SIG-M5 (cell line): Measurements from ENCODE around the gene ROCK2.
A peak's percentile ranks its signal among the peaks of the same experiment; 100 is the strongest.
"Not testable (repeated sequence)": the region's sequence is repeated elsewhere in the genome, so short reads cannot be mapped to it uniquely, and the experiment has no call there.

ENCODE experiments used
- DNase-seq: peaks from one replicate; lab custom pipeline; 2025; lab: John Stamatoyannopoulos, UW

The ROCK2 gene

DNA sequence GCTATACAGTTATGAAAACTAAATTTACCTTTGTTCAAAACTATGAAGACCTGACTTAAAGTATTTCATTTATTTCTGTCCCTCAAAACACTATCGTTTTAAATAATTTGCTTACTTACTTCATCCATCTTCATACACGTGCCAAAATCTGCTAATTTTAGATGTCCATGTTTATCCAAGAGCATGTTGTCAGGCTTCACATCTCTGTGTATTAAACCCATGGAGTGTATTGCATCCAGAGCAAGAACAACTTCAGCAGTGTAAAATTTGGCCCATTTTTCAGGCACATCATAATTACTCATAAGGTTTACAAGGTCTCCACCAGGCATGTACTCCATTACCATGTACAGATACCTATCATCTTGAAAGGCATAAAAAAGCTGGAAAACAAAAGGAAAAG is 108.9 kb downstream of the ROCK2 start:
- no peak for DNase-seq

DNA sequence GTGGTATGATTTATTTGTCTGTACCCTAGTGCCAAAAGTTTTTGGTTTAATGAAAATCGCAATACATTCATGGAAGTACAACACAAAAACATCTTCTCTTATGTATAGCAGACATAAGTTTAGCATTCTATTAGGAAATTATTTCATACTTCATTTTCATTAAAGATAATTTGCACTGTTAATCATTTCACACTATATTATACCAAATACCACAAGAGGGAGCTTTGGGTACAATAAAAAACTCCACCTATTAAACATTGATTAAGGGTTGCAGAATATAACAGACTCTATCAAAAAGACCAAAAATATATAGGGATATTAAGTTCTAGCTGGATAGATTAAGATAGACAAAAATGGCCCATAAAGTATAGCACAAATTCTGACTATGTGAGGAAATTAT is 110.1 kb downstream of the ROCK2 start:
- no peak for DNase-seq

DNA sequence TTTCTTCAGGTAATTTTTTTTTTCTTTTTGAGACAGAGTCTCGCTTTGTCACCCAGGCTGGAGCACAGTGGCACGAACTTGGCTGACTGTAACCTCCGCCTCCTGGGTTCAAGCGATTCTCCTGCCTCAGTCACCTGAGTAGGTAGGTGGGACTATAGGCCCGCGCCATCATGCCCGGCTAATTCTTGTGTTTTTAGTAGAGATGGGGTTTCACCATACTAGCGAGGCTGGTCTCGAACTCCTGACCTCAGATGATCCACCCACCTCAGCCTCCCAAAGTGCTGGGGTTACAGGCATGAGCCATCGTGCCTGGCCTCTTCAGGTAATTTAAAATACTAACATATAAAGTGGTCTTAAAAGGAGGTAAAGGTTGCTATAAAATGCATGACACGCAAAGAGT is 113.2 kb downstream of the ROCK2 start:
- DNase-seq, result not testable (repeated sequence)

DNA sequence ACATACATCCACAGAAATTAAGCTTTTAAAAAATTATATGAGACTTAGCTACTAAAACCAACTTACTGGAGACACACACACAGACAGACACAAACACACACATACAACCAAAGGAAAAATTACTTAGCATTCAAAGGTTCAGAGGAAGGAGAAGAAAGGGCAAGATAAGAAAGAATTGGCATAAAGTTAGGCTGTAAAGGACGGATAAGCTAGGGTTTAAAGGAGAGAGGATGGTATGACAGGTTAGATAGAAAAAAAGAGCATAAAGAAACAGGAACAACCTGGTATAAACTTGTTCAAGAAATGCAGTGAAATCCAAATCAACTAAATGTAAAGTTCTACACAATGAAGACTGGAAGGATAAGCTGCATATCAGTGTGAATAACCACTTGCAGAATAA is 115.7 kb downstream of the ROCK2 start:
- DNase-seq, result no peak

DNA sequence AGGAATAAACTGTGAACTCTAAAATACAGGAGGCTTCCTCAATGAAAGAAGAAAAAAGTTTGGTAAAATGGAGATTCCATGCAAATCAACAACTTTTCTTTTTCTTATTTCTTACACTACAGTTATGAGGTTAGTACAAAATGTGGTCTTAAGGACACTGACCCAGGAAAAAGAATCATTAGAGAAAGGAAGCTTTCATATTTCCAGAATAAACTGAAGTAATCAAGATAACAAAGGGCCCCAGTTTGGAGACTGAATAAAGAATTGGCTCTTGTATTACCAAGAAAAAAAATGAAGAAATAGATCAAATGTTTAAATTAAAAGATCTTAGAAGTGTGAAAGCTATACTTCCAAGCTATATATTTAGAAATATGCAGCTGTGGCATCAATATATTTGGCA is 116.8 kb downstream of the ROCK2 start:
- no peak for DNase-seq

DNA sequence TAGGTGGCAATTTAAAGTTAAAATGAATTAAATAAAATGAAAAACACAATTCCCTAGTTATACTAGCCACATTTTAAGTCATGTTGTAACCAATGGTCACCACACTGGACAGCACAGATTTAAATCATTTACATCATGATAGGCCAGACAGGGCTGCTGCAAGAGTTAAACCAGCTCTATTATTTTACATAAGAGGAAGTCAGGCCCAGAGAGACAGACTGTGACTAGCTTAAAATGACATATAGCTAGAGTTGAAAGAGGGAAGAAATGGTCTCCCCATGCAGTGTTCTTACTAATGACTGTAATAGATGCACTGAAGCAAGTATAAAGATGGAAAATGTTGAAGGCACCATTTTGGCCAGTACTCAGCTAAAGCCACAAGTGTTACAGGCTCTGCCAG is 119.5 kb downstream of the ROCK2 start:
- DNase-seq, result no peak

DNA sequence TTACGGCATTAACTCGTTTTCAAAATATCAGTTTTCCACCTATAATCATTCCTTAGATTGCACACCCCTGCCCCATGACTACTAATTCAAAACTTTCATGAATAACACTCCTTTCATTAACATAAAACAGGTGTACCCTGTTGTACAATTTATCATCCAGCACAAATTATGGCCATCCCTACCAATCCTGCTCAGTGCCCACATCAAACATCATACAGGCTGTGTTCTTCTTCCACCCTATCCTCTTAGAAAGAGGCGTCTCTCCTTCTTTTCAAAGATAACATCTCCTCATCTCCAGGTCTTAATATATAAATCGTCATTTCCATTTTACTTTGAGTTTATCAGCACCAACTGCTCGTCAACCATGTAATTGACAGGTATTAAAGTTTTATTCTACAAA is 121.6 kb downstream of the ROCK2 start:
- DNase-seq, result no peak

DNA sequence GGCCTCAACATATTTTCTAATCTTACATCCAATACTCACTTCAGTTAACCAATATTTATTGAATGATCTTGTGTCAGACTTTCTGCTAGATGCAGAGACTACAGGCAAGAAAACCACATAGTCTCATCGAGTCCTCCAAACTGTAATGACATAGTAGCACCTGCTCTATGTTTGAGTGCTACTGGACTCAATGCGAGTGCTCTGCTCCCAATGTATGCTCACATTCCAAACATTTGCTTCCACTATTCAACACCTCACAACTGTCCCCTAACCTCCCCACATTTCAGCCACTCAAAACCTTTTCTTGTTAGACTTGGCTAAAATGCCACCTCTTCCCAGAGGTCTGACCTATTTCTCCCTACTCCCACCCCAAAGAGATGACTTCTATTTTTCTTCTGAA is 124.0 kb downstream of the ROCK2 start:
- DNase-seq, result no peak

DNA sequence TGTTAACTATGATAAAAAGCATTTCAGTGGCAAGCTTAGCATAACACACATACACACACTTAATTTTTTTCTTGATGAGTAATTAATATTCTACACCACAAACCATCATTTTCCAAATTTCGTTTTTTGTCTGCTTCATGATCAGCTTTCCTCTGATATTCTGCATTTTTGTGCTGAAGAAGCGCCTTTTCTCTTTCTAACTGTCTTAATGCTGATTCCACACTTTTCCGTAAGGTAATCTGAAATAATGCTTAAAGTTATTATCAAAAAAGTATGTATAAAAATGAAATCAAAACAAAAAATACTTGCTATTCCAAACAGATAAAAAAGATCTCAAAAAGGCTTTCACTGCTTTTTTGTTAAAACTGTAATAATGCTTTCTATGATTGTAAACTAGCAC is 129.0 kb downstream of the ROCK2 start:
- no peak for DNase-seq

DNA sequence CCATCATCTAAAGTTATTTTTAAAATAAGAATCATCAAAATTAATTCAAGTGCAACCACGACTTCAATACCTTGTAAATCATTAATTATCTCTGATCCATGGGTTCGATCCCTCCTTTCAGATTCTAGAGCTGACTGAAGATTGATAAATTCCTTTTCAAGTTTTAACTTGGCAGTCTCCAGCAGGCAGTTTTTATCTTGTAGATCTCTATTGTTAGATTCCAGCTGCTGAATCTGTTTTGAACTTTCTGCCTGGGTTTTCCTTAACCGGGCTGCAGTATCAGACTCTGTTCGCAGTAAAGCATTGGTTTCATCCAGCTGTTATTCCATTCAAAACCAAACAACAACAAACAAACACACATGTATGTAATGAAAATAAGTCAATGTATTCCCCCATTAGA is 129.7 kb downstream of the ROCK2 start:
- DNase-seq, result no peak

DNA sequence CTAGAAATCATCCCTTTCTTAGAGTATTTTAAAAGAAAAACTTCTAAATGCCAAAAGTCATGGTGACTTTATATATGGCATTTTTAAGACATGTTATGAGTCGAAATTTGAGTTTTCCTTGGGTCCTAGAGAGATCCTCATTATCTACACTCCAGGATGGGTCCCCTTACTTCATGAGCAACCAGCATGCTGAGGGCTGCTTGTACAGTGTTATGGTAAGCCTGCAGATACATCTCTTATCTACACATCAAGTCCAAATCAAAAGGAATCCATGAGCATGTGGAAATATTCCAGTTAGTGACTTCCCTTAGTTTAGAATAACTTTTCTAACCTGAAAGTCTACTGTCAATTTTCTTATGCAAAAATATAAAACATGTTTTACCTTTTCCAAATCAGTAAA is 130.5 kb downstream of the ROCK2 start:
- DNase-seq, result no peak

DNA sequence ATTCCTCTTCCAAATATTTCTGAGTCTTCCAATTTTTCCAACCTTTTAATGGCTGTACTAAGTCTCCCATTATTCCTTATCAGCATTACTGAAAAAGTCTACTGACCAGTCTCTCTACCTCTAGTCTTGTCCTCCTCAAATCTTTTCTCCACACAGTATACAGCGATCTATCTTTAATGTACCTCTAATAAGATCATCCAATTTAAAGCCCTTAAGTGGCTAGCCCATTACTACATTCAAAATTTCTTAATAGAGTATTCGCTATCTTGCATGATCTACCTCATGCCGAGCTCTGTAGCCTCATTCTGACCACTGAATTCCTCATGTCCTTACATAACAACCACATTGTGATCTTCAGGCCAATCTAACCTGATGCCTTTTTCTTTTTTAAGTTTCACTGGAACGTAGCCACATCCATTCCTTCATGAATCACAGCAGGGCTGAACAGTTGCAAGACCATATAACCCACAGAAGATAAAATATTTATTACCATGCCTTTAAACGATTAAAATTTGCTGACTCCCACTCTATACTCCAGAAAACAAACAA is 131.3 kb downstream of the ROCK2 start:
- DNase-seq, result no peak

DNA sequence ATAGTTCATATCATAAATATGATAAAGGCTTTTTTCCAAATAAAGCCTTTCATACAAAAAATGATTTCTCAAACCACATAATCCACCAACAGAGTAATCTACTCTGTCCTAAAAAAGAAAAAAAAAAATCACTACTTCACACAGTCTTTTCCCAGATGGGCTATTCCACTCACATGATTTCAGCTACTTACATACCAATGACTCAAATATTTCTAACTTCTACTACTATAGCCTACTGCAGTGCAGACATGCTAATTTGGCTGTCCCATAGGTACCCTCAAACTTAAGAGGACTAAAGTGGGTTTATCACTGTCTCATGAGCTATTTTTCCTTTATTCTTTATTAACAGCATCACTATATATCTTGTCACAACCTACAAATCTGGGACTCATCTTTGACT is 131.8 kb downstream of the ROCK2 start:
- no peak for DNase-seq

DNA sequence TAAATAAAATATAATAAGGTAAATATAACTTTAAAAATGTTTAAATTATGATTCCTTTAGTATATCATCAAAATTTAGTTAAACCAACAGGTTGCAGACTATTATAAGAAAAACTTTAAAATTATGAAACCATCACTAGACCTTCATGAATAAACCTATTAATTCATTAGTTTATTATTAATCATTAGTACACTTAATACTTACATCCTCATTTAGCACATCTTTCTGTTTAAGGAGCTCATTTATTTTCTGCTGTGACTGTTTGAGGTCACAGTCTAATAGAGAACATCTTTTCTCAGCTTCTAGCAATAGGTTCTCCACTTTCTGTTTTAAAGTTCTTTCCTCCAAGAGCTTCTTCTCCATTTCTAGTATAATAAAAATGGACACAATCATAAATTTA is 136.4 kb downstream of the ROCK2 start:
- DNase-seq, result no peak

DNA sequence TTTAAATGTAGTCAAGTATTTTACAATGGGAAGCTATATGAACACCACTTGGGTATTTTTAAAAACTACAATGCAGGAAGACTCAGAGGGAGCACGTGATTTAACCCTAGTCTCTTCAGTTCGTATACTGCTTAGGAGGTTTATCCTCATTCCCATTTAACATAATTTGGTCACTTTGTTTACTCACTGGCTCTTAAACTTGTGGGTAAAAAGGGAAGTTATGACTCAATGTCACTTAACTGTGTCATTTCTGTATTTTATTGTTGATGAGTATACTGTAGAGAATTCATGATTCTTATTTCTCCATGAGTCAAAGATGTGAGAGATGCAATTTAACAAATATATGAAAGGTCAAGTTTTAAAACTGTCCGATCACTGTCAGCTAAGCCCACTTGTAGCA is 141.0 kb downstream of the ROCK2 start:
- DNase-seq, result peak; percentile 42

DNA sequence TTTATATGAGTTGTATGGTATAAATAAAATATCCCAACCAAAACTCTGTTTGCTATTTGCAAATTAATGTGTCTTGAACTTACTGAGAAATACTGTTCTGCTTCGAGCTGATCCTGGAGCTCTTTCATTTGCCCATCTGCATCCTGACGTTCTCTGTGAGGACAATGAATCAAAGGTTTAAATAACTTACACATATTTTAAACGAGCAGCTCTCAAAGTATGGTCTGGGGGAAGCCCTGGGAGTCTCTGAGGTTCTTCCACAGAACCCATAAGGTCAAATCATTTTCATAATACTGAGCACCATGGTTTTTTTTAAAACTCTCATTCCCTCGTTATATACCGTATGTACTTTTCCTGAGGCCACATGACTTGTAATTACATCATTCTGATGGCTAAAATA is 142.5 kb downstream of the ROCK2 start:
- no peak for DNase-seq

DNA sequence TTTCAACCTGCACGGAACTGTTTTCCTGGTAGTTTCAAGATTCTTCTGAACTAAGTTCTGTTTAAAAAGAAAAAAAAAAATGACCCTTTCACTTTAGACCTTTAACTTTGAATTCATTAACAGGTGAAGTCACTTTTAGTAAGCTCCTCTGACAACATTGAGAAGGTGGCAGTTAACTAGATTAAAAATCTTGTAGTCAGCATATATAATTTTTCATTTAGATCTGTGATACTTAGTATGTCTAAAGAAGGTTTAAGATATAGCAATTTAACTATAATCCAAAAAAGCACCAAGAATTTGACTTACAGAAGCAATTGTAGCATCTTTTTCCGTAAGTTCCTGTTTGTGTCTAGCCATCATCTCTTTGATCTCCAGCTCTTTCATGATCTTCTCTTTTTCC is 143.8 kb downstream of the ROCK2 start:
- no peak for DNase-seq

DNA sequence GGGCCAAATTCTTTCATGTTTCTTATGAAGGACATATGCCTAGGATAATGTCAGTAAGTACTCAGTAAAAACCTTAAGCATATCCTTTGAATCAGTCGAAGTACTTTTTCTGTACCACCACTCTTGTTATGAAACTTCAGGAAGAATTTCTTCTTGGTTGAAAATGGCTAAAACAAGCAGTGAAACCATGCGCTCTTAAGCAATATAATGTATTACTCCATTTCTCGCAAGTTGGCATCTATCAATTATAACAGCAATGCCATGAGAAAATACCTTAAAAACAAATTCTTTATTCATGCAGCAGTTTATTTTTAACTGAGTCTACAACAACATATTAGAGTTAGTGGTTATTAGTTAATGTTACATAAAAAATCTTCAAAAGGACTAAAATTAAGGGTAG is 148.2 kb downstream of the ROCK2 start:
- no peak for DNase-seq

DNA sequence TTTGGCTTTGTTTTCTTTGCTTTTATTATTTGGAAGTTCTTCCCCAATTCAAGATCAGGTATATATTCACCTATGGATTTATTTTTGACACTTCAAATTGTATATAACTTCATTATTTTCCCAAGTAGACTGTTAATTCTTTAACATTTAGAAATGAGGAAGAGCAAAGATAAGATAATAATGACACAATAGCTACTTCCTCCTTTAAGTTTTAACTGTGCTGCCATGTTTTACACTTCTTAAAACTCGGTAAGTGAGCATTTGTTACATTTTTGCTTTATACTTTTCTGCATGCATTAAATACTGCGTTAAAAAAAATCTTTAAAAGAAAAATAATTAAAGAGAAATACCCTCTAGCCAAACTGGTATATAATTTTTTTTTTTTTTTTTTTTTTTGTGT is 156.7 kb downstream of the ROCK2 start:
- peak; percentile 38 for DNase-seq

DNA sequence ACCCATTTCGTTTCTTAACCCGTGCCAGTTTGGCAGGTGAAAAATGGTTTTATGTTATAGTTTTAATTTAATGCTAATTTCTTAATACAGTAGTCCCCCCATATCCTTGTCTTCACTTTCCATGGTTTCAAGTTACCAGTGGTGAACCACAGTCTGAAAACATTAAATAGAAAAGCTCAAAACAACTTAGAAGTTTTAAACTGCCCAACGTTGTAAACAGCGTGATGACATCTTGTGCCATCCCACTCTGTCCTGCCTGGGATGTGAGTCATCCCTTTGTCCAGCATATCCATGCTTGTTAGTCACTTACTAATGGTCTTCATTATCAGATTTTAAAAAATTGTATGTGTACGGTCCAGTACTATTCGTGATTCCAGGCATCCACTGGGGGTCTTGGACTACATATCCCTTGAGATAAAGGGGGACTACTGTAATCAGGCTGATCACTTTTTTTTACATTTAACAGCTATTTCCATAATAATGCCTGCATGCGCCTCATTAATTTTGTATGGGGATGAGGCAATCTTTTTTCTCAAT is 157.3 kb downstream of the ROCK2 start:
- no peak for DNase-seq

DNA sequence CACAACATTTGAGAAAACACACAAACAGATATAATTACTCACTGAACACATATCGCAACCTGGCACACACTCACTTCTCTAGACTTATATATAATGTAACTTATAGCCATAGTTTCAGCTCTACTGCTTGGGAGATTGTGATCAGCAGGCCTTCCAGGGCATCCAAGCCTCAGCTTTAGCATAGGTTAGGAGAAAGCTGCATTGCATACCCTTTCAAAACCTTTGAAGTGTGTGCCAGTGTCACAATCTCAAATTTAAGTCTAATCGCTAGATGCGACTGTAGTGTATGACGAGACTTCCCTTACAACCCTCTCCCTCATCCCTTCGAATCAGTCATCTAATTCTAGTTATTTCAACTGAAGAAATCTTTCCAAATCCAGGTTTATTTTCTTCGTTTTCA is 158.3 kb downstream of the ROCK2 start:
- no peak for DNase-seq

DNA sequence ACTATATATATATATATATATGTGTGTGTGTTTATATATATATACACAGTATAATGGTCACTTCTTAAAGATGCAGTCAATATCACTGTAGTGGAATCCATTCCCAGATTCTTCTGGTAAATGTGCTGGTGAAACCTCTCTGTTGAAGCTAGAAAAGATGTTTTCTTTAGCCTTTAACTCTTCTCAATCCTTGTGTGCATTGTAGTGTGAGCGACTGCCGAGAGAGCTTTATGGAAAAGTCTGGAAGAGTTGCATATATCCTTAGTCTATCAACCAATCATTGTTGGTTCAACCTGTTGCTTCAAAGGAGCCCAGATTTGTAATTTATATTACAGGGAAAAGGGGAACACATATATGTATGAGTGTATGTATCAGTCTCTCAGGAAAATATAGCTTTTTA is 161.5 kb downstream of the ROCK2 start:
- DNase-seq, result no peak

DNA sequence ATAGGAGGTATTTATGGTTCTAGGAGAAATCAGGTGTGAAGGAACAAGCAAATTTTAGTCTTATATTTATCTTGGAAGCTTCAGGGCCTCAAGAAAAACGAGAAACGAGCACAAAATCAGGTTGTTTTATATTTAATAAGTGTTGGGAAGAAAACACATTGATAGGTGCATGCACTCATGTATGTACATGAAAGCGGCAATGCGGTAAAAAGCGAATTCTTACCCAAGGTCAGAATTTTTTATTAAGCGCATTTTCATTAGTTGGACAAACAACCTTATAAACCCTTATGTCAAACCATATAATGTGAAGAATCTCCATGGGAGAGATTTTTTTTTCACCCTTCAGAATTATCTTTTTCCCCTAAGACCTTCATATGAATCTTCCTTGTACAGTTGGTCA is 163.8 kb downstream of the ROCK2 start:
- no peak for DNase-seq

DNA sequence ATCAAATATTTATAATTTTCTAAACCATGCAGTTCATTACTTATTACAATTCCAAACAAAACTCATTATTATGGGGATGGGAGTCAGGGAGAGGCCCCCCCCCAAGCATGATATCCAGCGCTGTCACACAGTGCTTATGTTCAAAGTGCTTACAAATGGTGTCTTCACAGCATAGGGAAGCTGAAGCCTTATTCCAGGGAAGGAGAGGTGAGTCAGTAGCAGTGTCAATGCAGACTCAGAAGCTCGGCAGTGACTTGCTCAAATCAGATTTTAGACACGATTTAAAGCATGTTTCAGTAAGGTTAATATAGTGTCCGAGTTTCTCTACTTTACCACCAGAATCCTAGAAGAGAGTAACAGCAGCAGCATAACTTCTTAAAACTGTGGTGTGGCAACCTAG is 164.5 kb downstream of the ROCK2 start:
- no peak for DNase-seq

DNA sequence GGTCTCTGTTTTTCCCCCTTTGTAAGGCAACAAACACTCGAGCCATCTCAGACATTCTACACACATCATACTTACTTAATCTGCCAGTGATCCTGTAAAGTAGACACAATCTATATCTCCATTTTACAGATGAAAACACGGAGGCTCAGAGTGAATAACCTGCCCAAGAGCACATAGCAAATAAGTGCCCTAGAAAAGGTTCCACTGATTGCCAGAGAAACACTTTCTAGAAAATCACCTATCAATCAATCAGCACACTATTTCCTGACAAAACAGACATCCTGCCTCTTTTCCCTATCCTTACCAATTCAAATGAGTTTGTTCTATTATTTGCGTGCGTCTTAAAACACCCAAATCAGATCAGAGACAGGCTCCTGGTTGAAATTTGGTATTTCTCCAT is 165.2 kb downstream of the ROCK2 start:
- no peak for DNase-seq
